Measurements from ENCODE around the gene ATOX1. TPM values are rescaled to one million over a fixed set of nuclear protein-coding genes. Genes with fewer than 3 reads are reported as not detected.

Gene ATOX1
- total and polyA plus RNA-seq, 10 of the 15 experiments (the other 5 are each of a cell fraction or from before 2014, with no cell fraction given): 130 to 642 (median 245) TPM

- no peak overlapping the region for H3K9ac ChIP-seq (ENCODE audit: control insufficient read depth, insufficient read depth, low read length)
- ChIA-PET CTCF (interaction anchor here (1.1 to 1.7 kb wide), 5 partner anchors 9 to 38 kb away, joined by 3 to 6 read pairs (median 4); no protein-coding TSS in a partner anchor), POLR2A (interaction anchor here (0.6 to 1.0 kb wide), 4 partner anchors 9 to 44 kb away, joined by 3 to 4 read pairs (median 4); partner anchors contain the start of gene SPARC), SMC1A (ENCODE audit: uncharacterized antibody, unreplicated experiment) (interaction anchor here (0.8 to 1.7 kb wide), 3 partner anchors 12 to 23 kb away, joined by 3 to 9 read pairs (median 5); no protein-coding TSS in a partner anchor), RAD21 (ENCODE audit: unreplicated experiment) (no interaction called here)
- FAIRE-seq: no peak
- no peaks in the 10 kb centered on the region for H4K20me1 ChIP-seq (ENCODE audit: control insufficient read depth, insufficient read depth)
- H3K36me3 ChIP-seq (ENCODE audit: control insufficient read depth in 2 of 2, insufficient read depth in 2 of 2, low read length in 1 of 2): no peaks in the 10 kb centered on the region
- DNase-seq (ENCODE audit: low read depth, low spot score): no peak
- no peaks in the 10 kb centered on the region for H3K79me2 ChIP-seq (ENCODE audit: control insufficient read depth, insufficient read depth, low read length)
- no peaks in the 10 kb centered on the region for H3K27me3 ChIP-seq (replicated peaks in 1 of 2; ENCODE audit: control insufficient read depth in 2 of 2, insufficient read depth in 2 of 2, low read length in 1 of 2)
- no peak overlapping the region for H2AFZ ChIP-seq (ENCODE audit: control insufficient read depth, low read depth, low read length)
- H3K9me3 ChIP-seq (replicated peaks; ENCODE audit: control insufficient read depth, insufficient read depth, low read length): no peaks in the 10 kb centered on the region
- no peak overlapping the region for H3K4me3 ChIP-seq
- no peak for ATAC-seq
- intact Hi-C loops (cut with micrococcal nuclease; ENCODE audit: unreplicated experiment) (no loop called here), in situ Hi-C loops (cut with MboI) (no loop called here)
- WGBS (ENCODE audit: insufficient coverage, insufficient replicate concordance, low lambda C conversion rate, missing lambda C conversion rate): 72% methylated on average over 20 of the region's 20 CpGs
- no peak overlapping the region for H3K27ac ChIP-seq (ENCODE audit: control insufficient read depth, insufficient read depth)
- BruUV-seq (replicated peaks): no TSS peak
- peaks cover 16% of the 10 kb centered on the region for H3K4me1 ChIP-seq (ENCODE audit: control insufficient read depth, insufficient read depth, low read length)
- H3K4me2 ChIP-seq (ENCODE audit: control insufficient read depth, insufficient read depth): no peak overlapping the region
- TF ChIP-seq TCF3 (IDR thresholded peaks at IDR 0.05; ENCODE audit: borderline replicate concordance, insufficient read depth, low read depth, low read length) (no peak), SPI1 (IDR thresholded peaks at IDR 0.05; ENCODE audit: borderline replicate concordance, insufficient read depth, low read depth, low read length) (no peak), EED (IDR thresholded peaks at IDR 0.05; ENCODE audit: low read depth) (no peak), POU2F2 (IDR thresholded peaks at IDR 0.05; ENCODE audit: borderline replicate concordance, low read depth, low read length) (no peak), ZNF592 (IDR thresholded peaks at IDR 0.05) (no peak)
- TF ChIP-seq, protein P1, sequence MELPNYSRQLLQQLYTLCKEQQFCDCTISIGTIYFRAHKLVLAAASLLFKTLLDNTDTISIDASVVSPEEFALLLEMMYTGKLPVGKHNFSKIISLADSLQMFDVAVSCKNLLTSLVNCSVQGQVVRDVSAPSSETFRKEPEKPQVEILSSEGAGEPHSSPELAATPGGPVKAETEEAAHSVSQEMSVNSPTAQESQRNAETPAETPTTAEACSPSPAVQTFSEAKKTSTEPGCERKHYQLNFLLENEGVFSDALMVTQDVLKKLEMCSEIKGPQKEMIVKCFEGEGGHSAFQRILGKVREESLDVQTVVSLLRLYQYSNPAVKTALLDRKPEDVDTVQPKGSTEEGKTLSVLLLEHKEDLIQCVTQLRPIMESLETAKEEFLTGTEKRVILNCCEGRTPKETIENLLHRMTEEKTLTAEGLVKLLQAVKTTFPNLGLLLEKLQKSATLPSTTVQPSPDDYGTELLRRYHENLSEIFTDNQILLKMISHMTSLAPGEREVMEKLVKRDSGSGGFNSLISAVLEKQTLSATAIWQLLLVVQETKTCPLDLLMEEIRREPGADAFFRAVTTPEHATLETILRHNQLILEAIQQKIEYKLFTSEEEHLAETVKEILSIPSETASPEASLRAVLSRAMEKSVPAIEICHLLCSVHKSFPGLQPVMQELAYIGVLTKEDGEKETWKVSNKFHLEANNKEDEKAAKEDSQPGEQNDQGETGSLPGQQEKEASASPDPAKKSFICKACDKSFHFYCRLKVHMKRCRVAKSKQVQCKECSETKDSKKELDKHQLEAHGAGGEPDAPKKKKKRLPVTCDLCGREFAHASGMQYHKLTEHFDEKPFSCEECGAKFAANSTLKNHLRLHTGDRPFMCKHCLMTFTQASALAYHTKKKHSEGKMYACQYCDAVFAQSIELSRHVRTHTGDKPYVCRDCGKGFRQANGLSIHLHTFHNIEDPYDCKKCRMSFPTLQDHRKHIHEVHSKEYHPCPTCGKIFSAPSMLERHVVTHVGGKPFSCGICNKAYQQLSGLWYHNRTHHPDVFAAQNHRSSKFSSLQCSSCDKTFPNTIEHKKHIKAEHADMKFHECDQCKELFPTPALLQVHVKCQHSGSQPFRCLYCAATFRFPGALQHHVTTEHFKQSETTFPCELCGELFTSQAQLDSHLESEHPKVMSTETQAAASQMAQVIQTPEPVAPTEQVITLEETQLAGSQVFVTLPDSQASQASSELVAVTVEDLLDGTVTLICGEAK (IDR thresholded peaks at IDR 0.05; ENCODE audit: borderline replicate concordance): no peak
- TF ChIP-seq, protein P2, sequence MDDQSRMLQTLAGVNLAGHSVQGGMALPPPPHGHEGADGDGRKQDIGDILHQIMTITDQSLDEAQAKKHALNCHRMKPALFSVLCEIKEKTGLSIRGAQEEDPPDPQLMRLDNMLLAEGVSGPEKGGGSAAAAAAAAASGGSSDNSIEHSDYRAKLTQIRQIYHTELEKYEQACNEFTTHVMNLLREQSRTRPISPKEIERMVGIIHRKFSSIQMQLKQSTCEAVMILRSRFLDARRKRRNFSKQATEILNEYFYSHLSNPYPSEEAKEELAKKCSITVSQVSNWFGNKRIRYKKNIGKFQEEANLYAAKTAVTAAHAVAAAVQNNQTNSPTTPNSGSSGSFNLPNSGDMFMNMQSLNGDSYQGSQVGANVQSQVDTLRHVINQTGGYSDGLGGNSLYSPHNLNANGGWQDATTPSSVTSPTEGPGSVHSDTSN (IDR thresholded peaks at IDR 0.05; ENCODE audit: insufficient replicate concordance, low read depth, low read length): no peak
- TF ChIP-seq, protein P3, sequence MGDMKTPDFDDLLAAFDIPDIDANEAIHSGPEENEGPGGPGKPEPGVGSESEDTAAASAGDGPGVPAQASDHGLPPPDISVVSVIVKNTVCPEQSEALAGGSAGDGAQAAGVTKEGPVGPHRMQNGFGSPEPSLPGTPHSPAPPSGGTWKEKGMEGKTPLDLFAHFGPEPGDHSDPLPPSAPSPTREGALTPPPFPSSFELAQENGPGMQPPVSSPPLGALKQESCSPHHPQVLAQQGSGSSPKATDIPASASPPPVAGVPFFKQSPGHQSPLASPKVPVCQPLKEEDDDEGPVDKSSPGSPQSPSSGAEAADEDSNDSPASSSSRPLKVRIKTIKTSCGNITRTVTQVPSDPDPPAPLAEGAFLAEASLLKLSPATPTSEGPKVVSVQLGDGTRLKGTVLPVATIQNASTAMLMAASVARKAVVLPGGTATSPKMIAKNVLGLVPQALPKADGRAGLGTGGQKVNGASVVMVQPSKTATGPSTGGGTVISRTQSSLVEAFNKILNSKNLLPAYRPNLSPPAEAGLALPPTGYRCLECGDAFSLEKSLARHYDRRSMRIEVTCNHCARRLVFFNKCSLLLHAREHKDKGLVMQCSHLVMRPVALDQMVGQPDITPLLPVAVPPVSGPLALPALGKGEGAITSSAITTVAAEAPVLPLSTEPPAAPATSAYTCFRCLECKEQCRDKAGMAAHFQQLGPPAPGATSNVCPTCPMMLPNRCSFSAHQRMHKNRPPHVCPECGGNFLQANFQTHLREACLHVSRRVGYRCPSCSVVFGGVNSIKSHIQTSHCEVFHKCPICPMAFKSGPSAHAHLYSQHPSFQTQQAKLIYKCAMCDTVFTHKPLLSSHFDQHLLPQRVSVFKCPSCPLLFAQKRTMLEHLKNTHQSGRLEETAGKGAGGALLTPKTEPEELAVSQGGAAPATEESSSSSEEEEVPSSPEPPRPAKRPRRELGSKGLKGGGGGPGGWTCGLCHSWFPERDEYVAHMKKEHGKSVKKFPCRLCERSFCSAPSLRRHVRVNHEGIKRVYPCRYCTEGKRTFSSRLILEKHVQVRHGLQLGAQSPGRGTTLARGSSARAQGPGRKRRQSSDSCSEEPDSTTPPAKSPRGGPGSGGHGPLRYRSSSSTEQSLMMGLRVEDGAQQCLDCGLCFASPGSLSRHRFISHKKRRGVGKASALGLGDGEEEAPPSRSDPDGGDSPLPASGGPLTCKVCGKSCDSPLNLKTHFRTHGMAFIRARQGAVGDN (IDR thresholded peaks at IDR 0.05): no peak
Measured at GRCh38 chr5:151696470-151697061, 61.9 kb downstream of the ATOX1 start.
